Astrocyte of the spinal cord (primary cell): ENCODE measurements around the gene SLC22A7.

Source experiments
- DNase-seq: peaks from one replicate; pipeline ENCODE4 v3.0.0; 2011; ENCODE audit warnings: low read depth, low spot score
- H3K4me3 ChIP-seq: 2 replicates; pipeline ENCODE4 v1.5.1; 2011; ENCODE audit warnings: low read depth, mild to moderate bottlenecking, low read length, moderate library complexity
- in situ Hi-C: cut with HindIII; loops from 2 replicates; pipeline ENCODE4 v1.10.0; 2017; ENCODE audit warnings: low sequenced_read_pairs
- TF ChIP-seq, protein P1 (sequence below): IDR thresholded peaks from 2 replicates; pipeline ENCODE4 v1.5.1; 2012; ENCODE audit warnings: low read depth, mild to moderate bottlenecking, low read length, inconsistent platforms

The SLC22A7 gene

DNA sequence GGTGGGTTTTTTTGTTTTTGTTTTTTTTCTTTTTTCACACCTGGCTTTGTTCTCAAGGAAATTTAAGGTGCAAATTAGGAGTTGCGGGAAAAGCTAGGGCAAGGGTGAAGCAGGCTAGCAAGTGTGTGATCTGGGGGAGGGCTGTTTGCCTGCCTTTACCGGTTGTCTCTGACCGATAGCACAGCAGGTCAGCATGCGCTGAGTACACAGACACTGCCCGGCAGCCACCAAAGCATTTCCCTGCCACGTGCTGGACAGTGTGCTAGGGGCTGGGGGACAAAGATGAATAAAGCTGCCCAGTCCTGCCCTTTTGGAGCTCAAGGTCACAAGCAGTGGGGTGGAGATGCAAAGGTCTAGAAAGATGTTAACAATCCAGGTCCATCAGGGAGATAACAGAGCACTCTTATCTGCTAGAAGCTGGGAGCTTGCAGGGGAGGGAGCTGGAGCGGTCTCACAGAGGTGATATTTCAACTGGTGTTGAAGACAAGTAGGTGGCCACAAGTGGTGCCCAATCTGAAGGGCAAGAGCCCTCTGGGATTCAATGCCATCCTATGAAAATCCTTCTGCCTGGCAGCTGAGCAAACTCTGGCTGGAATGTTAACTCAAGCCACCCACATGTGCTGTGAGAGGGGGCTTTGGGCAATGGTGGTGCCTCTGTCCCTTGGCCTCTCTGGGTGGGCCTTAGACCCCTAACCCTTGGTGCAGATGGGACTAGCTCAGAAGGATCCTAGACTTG, 30.3 kb upstream of the SLC22A7 start:
- no peak for DNase-seq
- in situ Hi-C loops, result no loop called here
- H3K4me3 ChIP-seq, result no peak overlapping the region
- TF ChIP-seq, protein P1, sequence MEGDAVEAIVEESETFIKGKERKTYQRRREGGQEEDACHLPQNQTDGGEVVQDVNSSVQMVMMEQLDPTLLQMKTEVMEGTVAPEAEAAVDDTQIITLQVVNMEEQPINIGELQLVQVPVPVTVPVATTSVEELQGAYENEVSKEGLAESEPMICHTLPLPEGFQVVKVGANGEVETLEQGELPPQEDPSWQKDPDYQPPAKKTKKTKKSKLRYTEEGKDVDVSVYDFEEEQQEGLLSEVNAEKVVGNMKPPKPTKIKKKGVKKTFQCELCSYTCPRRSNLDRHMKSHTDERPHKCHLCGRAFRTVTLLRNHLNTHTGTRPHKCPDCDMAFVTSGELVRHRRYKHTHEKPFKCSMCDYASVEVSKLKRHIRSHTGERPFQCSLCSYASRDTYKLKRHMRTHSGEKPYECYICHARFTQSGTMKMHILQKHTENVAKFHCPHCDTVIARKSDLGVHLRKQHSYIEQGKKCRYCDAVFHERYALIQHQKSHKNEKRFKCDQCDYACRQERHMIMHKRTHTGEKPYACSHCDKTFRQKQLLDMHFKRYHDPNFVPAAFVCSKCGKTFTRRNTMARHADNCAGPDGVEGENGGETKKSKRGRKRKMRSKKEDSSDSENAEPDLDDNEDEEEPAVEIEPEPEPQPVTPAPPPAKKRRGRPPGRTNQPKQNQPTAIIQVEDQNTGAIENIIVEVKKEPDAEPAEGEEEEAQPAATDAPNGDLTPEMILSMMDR, result no peak

DNA sequence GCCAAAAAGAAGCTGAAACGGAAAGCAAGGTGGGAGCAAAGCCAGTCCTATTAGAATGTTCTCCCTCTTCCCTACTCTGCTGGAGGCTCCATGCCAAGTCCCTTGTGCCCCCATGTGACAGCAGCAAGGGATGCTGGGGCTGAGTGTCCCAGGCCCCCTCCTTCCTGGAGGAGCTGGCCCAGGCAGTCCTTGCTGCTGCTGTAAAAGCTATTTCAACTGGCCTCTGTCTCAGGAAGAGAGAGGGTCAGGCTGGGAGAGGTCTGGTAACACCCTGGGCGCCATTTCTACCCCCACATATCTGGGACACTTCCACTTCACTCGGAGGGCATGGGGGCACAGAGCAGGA, 29.7 kb upstream of the SLC22A7 start:
- in situ Hi-C loops, result no loop called here
- TF ChIP-seq, protein P1, result no peak
- H3K4me3 ChIP-seq, result no peak overlapping the region
- no peak for DNase-seq

DNA sequence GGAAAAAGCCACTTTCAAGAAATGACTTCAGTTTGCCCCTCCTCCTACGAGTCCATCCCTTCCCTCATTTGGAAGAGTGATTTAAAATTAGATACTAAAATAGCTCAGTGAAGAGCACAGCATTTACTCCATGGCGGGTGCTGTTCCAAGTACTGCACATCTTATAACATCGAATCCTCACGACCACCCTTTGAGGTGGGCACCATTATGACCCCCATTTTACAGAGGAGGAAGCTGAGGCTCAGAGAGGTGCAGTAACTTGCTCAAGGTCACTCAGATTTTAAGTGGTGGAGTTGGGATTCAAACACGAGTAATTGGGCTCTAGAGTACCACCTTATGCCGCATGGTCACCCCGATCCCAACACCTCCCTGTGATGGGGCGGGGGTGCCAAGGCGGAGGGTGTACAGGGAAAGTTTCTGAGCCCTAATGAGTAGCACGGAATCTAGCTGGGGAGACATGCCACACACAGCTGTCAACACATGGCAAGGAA, 29.2 kb upstream of the SLC22A7 start:
- in situ Hi-C loops, result no loop called here
- DNase-seq, result no peak
- no peak overlapping the region for H3K4me3 ChIP-seq
- TF ChIP-seq, protein P1, result no peak

DNA sequence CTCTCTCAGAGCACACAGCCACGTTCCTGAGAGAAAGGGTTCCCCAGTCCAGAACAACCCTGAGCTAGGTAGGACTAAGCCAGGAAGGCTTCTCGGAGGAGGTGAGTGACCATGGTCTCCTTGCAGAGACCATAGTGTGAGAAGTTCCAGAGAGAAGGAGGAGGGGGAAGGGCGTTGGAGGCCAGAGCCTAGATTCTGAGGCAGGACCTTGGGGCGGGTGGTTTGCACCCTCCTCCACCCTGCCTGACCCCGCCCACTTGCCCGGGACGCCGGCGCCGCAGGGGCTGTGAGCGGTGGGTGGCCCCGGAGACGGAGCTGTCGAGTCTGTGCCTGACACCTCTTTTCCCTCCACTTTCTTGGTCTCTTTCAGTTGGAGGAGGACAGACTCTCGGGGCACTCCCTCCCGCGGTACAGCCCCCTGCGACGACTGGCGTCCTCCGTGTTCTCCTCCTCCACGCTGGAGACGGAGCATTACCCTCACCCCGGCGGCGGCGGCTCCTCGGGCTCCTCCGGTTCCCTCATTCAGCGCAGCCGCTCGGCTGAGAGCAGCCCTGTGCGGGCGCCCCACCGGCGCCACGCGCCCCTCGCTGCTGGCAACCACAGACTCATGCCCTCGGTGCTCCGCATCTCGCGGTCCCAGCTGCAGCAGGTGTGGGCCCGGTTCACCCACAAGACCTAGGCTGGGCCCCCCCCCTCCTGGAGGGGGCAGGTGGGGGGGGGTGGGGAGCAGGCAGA, 28.6 kb upstream of the SLC22A7 start:
- in situ Hi-C loops, result no loop called here
- H3K4me3 ChIP-seq, result no peak overlapping the region
- no peak for DNase-seq
- TF ChIP-seq, protein P1, result no peak

DNA sequence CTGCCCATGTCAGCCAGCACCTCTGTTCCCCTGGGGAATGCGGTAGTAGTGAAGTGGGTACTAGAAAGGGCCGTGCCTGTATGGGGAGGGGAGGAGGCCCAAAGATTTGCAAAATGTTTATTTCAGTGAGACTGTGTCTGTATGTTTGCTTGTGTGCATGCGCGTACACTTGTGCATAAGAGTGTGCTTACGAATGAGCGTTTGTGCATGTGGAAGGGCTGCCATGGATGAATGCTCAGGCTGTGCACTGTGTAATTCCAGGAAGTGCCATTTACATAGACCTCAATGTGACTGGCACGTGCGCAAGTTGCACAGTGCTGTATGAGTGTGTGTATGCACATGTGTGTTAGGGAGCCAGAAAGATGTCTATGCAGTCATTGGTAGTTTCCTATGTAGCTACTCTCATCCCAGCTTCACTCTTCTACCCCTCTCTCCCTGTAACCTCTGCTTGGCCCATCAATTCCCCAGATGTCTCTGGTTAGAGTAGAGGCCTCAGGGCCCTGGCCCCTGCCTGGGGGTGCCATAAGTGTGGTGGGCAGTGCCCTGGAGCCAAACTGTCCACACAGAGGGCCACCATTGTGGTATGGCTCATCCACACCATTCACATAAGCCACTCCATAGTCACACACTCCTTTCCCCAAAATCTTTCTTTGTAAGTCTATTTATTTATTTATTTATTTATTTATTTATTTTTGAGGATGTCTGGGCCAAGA, 26.8 kb upstream of the SLC22A7 start:
- TF ChIP-seq, protein P1, result no peak
- in situ Hi-C loops, result no loop called here
- no peak for DNase-seq

DNA sequence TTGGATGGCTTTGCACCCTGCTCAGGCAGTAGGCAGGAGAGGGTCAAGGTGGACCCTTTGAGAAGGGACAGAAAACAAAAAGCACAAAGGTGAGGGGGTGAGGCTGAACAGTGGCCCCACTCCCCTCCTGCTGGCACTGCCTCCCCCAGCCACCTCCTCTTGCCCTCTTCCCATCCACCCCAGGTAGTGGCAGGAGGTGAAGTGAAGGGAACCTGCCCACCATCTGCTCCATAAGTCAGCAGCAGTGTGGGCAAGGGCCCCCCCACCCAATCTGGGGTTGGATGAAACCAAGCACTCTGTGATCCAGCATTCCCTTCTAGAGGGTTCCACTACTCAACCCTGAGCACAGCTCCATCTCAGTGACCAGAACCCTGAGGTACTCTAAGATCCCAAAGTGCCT, 26.1 kb upstream of the SLC22A7 start:
- H3K4me3 ChIP-seq, result no peak overlapping the region
- DNase-seq, result no peak
- in situ Hi-C loops, result no loop called here
- TF ChIP-seq, protein P1, result no peak

More for the DNA sequence above, 26.8 kb upstream of the SLC22A7 start:
- H3K4me3 ChIP-seq, result no peak overlapping the region
